ENCODE measurements around the gene NRN1. TPM values are rescaled to one million over a fixed set of nuclear protein-coding genes. Genes with fewer than 3 reads are reported as not detected.
"Not testable (repeated sequence)": the region's sequence is repeated elsewhere in the genome, so short reads cannot be mapped to it uniquely, and the experiment has no call there.

NRN1 gene
- total RNA-seq, 2 donors from 2014 or later = 0.99 to 4.4 TPM

- intact Hi-C loops (cut with DNase I) = no loop called here
- Histone ChIP-seq H3K4me3 (no peak overlapping the region), H3K4me1 (no peaks in the 10 kb centered on the region), H3K36me3 (replicated peaks in 1 of 2; ENCODE audit: insufficient read depth in 1 of 2, low read depth in 2 of 2) (no peaks in the 10 kb centered on the region), H3K27me3 (peaks cover 0 to 4% of the 10 kb centered on the region in 2 donors), H3K9me3 (no peaks in the 10 kb centered on the region), H3K27ac (no peak overlapping the region)
- ATAC-seq = no peak
- WGBS, 2 donors = 77 to 78% methylated on average over 4 of the region's 4 CpGs
- DNase-seq = no peak
- no peak for TF ChIP-seq POLR2A (IDR thresholded peaks at IDR 0.05)
- no peak for TF ChIP-seq CTCF (IDR thresholded peaks at IDR 0.05)
These were observed 30.5 kb upstream of the NRN1 start for GRCh38 chr6:6037179-6037578.

- WGBS, 2 donors = 27 to 40% methylated on average over 4 of the region's 4 CpGs
- intact Hi-C loops (cut with DNase I) = no loop called here
- H3K4me1 ChIP-seq = no peaks in the 10 kb centered on the region
- DNase-seq = no peak
- no peak for ATAC-seq
- no peaks in the 10 kb centered on the region for H3K27me3 ChIP-seq
- no peaks in the 10 kb centered on the region for H3K36me3 ChIP-seq (replicated peaks in 1 of 2; ENCODE audit: insufficient read depth in 1 of 2, low read depth in 2 of 2)
- H3K4me3 ChIP-seq = no peak overlapping the region
- H3K9me3 ChIP-seq = no peaks in the 10 kb centered on the region
- H3K27ac ChIP-seq = no peak overlapping the region
- TF ChIP-seq POLR2A (IDR thresholded peaks at IDR 0.05) (no peak), CTCF (IDR thresholded peaks at IDR 0.05) (no peak)
These were observed 27.1 kb upstream of the NRN1 start for GRCh38 chr6:6033858-6034257.

- H3K9me3 ChIP-seq = no peaks in the 10 kb centered on the region
- H3K27ac ChIP-seq = no peak overlapping the region
- no peaks in the 10 kb centered on the region for H3K36me3 ChIP-seq (replicated peaks in 1 of 2; ENCODE audit: insufficient read depth in 1 of 2, low read depth in 2 of 2)
- DNase-seq (no peak), ATAC-seq (no peak)
- H3K4me3 ChIP-seq = no peak overlapping the region
- intact Hi-C loops (cut with DNase I) = no loop called here
- WGBS, 2 donors = 71 to 76% methylated on average over 2 of the region's 2 CpGs
- no peak for TF ChIP-seq POLR2A (IDR thresholded peaks at IDR 0.05)
- no peak for TF ChIP-seq CTCF (IDR thresholded peaks at IDR 0.05)
- H3K27me3 ChIP-seq = no peaks in the 10 kb centered on the region
- no peaks in the 10 kb centered on the region for H3K4me1 ChIP-seq
These were observed 19.9 kb upstream of the NRN1 start for GRCh38 chr6:6026513-6027205.

GRCh38 chr6:6025736-6026135 is 19.0 kb upstream of the NRN1 start:
- intact Hi-C loops (cut with DNase I) = no loop called here
- no peaks in the 10 kb centered on the region for H3K36me3 ChIP-seq (replicated peaks in 1 of 2; ENCODE audit: insufficient read depth in 1 of 2, low read depth in 2 of 2)
- no peak for TF ChIP-seq POLR2A (IDR thresholded peaks at IDR 0.05)
- TF ChIP-seq CTCF (IDR thresholded peaks at IDR 0.05) = no peak
- no peaks in the 10 kb centered on the region for H3K27me3 ChIP-seq
- H3K4me1 ChIP-seq = no peaks in the 10 kb centered on the region
- H3K4me3 ChIP-seq = no peak overlapping the region
- no peak overlapping the region for H3K27ac ChIP-seq
- no peak for ATAC-seq
- 28 to 37% methylated on average over 5 of the region's 5 CpGs for WGBS, 2 donors
- DNase-seq = no peak
- no peaks in the 10 kb centered on the region for H3K9me3 ChIP-seq

- Histone ChIP-seq H3K36me3 (replicated peaks in 1 of 2; ENCODE audit: insufficient read depth in 1 of 2, low read depth in 2 of 2) (no peaks in the 10 kb centered on the region), H3K27ac (no peak overlapping the region), H3K9me3 (no peaks in the 10 kb centered on the region), H3K4me1 (no peaks in the 10 kb centered on the region), H3K27me3 (no peaks in the 10 kb centered on the region), H3K4me3 (no peak overlapping the region)
- ATAC-seq (no peak), DNase-seq (no peak)
- 42 to 54% methylated on average over 5 of the region's 5 CpGs for WGBS, 2 donors
- intact Hi-C loops (cut with DNase I) = no loop called here
- TF ChIP-seq POLR2A (IDR thresholded peaks at IDR 0.05) (no peak), CTCF (IDR thresholded peaks at IDR 0.05) (no peak)
These were observed 17.5 kb upstream of the NRN1 start for GRCh38 chr6:6024220-6024619.

- H3K27me3 ChIP-seq; ATAC-seq; H3K4me3 ChIP-seq; H3K9me3 ChIP-seq; intact Hi-C loops (cut with DNase I); H3K27ac ChIP-seq; H3K36me3 ChIP-seq (replicated peaks in 1 of 2; ENCODE audit: insufficient read depth in 1 of 2, low read depth in 2 of 2); DNase-seq; H3K4me1 ChIP-seq: not testable (repeated sequence)
- WGBS, 2 donors = 41 to 98% methylated on average over 2 of the region's 2 CpGs
These were observed 16.1 kb upstream of the NRN1 start for GRCh38 chr6:6022841-6023240.

Measured in body of pancreas (tissue), 4 donors.